ENCODE measurements around the gene NOXA1. TPM values are rescaled to one million over a fixed set of nuclear protein-coding genes. Genes with fewer than 3 reads are reported as not detected.

The NOXA1 gene
- total and polyA plus RNA-seq, 7 donors = 0.43 to 5.1 (median 1.0) TPM

DNA sequence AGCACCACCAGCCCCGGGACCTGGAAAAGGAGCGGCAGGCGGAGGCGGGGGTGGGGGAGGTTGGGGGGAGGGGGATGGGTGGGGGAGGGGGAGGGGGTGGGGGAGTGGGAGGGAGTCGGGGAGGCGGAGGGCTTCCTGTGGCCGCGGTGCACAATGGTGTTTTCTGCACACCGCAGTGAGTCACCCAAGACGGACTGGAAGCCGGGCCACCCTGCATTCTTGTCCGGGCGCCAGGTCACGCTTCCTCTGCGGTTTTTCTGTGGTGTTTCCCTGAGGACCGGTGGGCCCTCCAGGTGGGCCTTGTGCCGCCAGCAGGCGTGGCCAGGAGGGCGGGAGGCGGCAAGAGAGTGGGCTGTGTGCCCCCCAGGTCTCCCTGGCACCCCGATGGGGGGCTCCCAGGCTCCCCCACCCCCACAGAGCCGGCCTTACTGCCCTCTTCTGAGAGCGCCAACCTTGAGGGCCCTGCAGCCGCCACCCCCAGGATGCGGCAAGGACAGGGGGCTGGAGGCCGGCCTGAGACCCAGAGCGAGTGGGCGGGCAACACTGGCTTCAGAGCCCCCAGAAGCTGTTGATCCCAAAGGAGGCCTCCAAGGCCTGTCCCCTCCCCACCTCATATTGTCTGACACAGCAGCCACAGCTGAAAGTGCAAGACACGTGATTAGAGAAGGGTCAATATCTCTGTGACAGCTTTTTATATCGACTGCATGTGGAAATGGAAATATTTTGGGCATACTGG is 11.4 kb upstream of the NOXA1 start:
- peak overlapping the region; percentile 28 for H3K4me3 ChIP-seq
- H3K4me1 ChIP-seq = peaks cover 29% of the 10 kb centered on the region
- intact Hi-C loops (cut with DNase I) = no loop called here
- H3K9me3 ChIP-seq = no peaks in the 10 kb centered on the region
- no peaks in the 10 kb centered on the region for H3K27me3 ChIP-seq (ENCODE audit: insufficient read depth in 3 of 3, low read length in 2 of 3)
- TF ChIP-seq, protein P1, sequence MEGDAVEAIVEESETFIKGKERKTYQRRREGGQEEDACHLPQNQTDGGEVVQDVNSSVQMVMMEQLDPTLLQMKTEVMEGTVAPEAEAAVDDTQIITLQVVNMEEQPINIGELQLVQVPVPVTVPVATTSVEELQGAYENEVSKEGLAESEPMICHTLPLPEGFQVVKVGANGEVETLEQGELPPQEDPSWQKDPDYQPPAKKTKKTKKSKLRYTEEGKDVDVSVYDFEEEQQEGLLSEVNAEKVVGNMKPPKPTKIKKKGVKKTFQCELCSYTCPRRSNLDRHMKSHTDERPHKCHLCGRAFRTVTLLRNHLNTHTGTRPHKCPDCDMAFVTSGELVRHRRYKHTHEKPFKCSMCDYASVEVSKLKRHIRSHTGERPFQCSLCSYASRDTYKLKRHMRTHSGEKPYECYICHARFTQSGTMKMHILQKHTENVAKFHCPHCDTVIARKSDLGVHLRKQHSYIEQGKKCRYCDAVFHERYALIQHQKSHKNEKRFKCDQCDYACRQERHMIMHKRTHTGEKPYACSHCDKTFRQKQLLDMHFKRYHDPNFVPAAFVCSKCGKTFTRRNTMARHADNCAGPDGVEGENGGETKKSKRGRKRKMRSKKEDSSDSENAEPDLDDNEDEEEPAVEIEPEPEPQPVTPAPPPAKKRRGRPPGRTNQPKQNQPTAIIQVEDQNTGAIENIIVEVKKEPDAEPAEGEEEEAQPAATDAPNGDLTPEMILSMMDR (IDR thresholded peaks at IDR 0.05) = no peak
- ATAC-seq = peak; percentile 63 to 74 (median 68)
- DNase-seq = peak; percentile 82 to 84
- no peaks in the 10 kb centered on the region for H3K36me3 ChIP-seq (ENCODE audit: insufficient read depth in 1 of 2, low read depth in 1 of 2)
- 35 to 48% (median 41%) methylated on average over 19 to 30 of the region's 30 CpGs for WGBS, 3 donors
- H3K27ac ChIP-seq = peak overlapping the region; percentile 75

DNA sequence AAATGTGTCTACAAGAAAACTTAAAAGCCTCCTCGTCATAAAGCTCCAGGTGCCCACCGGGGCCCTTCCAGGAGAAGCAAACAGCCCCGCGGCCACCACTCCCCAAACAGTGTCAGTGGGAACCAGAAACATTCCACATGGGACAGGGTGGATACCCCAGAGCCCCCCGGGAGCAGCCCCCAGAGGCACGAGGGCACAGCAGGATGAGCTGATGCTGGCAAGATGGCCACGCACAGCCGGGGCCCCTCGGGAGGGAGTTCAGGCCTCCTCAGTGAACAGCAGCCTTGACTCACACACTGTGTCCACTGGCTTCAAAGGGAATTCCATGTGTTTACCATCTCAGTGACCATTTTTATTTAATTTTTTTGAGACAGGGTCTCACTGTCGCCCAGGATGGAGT is 10.8 kb upstream of the NOXA1 start:
- WGBS, 3 donors = 75 to 84% (median 78%) methylated on average over 10 of the region's 10 CpGs
- H3K9me3 ChIP-seq = no peaks in the 10 kb centered on the region
- ATAC-seq (no peak), DNase-seq (peak; percentile 11 to 42)
- peak overlapping the region; percentile 75 for H3K27ac ChIP-seq
- no peaks in the 10 kb centered on the region for H3K27me3 ChIP-seq (ENCODE audit: insufficient read depth in 3 of 3, low read length in 2 of 3)
- TF ChIP-seq, protein P1 (IDR thresholded peaks at IDR 0.05) = no peak
- peaks cover 24% of the 10 kb centered on the region for H3K4me1 ChIP-seq
- no peak overlapping the region for H3K4me3 ChIP-seq
- H3K36me3 ChIP-seq (ENCODE audit: insufficient read depth in 1 of 2, low read depth in 1 of 2) = no peaks in the 10 kb centered on the region
- intact Hi-C loops (cut with DNase I) = no loop called here

DNA sequence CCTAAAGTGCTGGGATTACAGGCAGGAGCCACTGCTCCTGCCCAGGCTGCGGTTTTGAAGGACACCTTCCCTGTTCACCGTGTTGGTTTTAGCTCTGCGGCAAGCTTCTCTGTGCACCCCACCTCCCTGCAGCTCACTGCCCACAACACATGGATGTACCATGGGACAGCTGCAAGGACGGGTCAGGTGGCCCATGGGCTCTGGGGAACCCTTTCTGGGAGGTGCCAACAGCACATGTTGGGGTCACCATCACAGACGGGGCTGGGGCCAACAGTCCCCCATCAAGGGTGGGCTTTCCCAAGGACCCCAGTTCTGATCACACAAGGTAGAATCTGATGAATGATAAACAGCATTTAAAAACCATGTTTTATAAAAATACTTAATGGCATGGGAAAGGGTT is 7.7 kb upstream of the NOXA1 start:
- no peaks in the 10 kb centered on the region for H3K9me3 ChIP-seq
- no peak overlapping the region for H3K27ac ChIP-seq
- peak in 1 of 2 donors; percentile 23 for DNase-seq
- no peak overlapping the region for H3K4me3 ChIP-seq
- WGBS, 3 donors = 79 to 86% (median 81%) methylated on average over 5 of the region's 5 CpGs
- H3K36me3 ChIP-seq (ENCODE audit: insufficient read depth in 1 of 2, low read depth in 1 of 2) = no peaks in the 10 kb centered on the region
- TF ChIP-seq, protein P1 (IDR thresholded peaks at IDR 0.05) = no peak
- H3K27me3 ChIP-seq (ENCODE audit: insufficient read depth in 3 of 3, low read length in 2 of 3) = no peaks in the 10 kb centered on the region
- peaks cover 22% of the 10 kb centered on the region for H3K4me1 ChIP-seq
- ATAC-seq = no peak
- intact Hi-C loops (cut with DNase I) = no loop called here

DNA sequence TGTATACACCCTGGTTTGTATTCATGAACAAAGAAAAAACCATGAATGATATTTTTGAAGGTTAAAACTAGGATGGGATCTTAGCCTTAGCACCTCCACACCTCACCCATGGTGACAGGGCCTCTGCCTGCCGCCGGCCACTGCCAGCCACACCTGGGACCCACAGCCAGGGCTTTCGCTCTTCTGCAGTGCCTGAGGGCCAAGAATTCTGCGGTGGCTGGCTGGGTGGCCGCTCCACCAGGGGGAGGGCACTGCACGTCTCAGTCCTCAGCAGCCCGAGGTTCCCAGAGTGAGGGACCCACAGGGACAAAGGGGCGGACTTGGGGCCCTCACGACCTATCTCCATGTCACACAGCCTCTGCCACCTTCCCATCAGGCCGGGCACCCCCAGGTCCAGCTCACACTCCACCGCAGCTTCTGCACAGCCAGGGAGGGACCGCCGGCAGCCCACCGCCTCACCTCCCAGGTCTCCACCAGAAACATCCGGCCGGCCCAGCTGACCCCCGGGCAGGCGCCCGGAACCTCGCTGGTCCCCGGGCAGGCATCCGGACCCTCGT is 7.1 kb upstream of the NOXA1 start:
- Histone ChIP-seq H3K9me3 (no peaks in the 10 kb centered on the region), H3K27me3 (ENCODE audit: insufficient read depth in 3 of 3, low read length in 2 of 3) (no peaks in the 10 kb centered on the region), H3K4me3 (no peak overlapping the region), H3K36me3 (ENCODE audit: insufficient read depth in 1 of 2, low read depth in 1 of 2) (no peaks in the 10 kb centered on the region), H3K4me1 (peaks cover 15% of the 10 kb centered on the region), H3K27ac (no peak overlapping the region)
- TF ChIP-seq, protein P1 (IDR thresholded peaks at IDR 0.05) = no peak
- intact Hi-C loops (cut with DNase I) = no loop called here
- ATAC-seq = no peak
- DNase-seq = peak in 1 of 2 donors; percentile 45
- 93 to 95% (median 95%) methylated on average over 22 to 23 of the region's 23 CpGs for WGBS, 3 donors
